Suppressor macrophage (primary cell): Measurements from ENCODE around the gene DCAF4.
A peak's percentile ranks its signal among the peaks of the same experiment; 100 is the strongest.

Experiments
- DNase-seq, 4 experiments: peaks; one replicate each; pipeline ENCODE4 v3.0.0-alpha.2; 2020 to 2022
- total RNA-seq, 17 experiments: gene quantifications; one replicate each; lab custom pipeline; 2026; ENCODE audit warnings: mixed read lengths in 6 of 17, inconsistent platforms in 3 of 17; lab: John Stamatoyannopoulos, UW

The DCAF4 gene
- 3.3 to 20.7 (median 11.7) reads per million in 17 experiments for total RNA-seq

- peak; percentile 97 to 99 (median 98) for DNase-seq
Observed at GRCh38 chr14:72926292-72927028, at the start of gene DCAF4. TSS of gene DCAF4 (plus strand) at chr14:72926464. CDS start at chr14:72937979, 11,515 bp downstream.

- no peak for DNase-seq
Observed at GRCh38 chr14:72876710-72877063, 49.6 kb upstream of the DCAF4 start.

GRCh38 chr14:72878746-72879145 is 47.5 kb upstream of the DCAF4 start:
- DNase-seq, result no peak

GRCh38 chr14:72879431-72879830 is 46.8 kb upstream of the DCAF4 start:
- DNase-seq, result no peak

GRCh38 chr14:72880164-72880563 is 46.1 kb upstream of the DCAF4 start:
- DNase-seq, result no peak

- peak; percentile 40 to 70 (median 52) for DNase-seq
Observed at GRCh38 chr14:72880820-72881219, 45.4 kb upstream of the DCAF4 start.

- DNase-seq, result no peak
Observed at GRCh38 chr14:72881543-72881942, 44.7 kb upstream of the DCAF4 start.

- DNase-seq, result no peak
Observed at GRCh38 chr14:72882047-72882446, 44.2 kb upstream of the DCAF4 start.

GRCh38 chr14:72882463-72882862 is 43.8 kb upstream of the DCAF4 start:
- DNase-seq, result no peak

- DNase-seq, result no peak
Observed at GRCh38 chr14:72883109-72883508, 43.2 kb upstream of the DCAF4 start.

- peak; percentile 8 to 52 (median 42) for DNase-seq
Observed at GRCh38 chr14:72883961-72884360, 42.3 kb upstream of the DCAF4 start.

GRCh38 chr14:72884386-72884785 is 41.9 kb upstream of the DCAF4 start:
- DNase-seq, result no peak

GRCh38 chr14:72887514-72887913 is 38.8 kb upstream of the DCAF4 start:
- no peak for DNase-seq

- no peak for DNase-seq
Observed at GRCh38 chr14:72888192-72888591, 38.1 kb upstream of the DCAF4 start.

GRCh38 chr14:72888636-72889201 is 37.5 kb upstream of the DCAF4 start:
- DNase-seq, result no peak

GRCh38 chr14:72889366-72889765 is 36.9 kb upstream of the DCAF4 start:
- no peak for DNase-seq

GRCh38 chr14:72891666-72892102 is 34.6 kb upstream of the DCAF4 start:
- DNase-seq, result no peak

GRCh38 chr14:72892103-72892878 is 34.0 kb upstream of the DCAF4 start:
- peak in 2 of 4 experiments; percentile 10 to 24 for DNase-seq

GRCh38 chr14:72892879-72893635 is 33.2 kb upstream of the DCAF4 start:
- DNase-seq, result peak in 3 of 4 experiments; percentile 17 to 43 (median 40)

- peak; percentile 96 to 98 (median 97) for DNase-seq
Observed at GRCh38 chr14:72893636-72894322, 32.5 kb upstream of the DCAF4 start, which contains the start of gene DPF3. TSS of gene DPF3 (minus strand) at chr14:72894101. CDS start at chr14:72894088, 13 bp downstream.

- no peak for DNase-seq
Observed at GRCh38 chr14:72894323-72894622, 32.0 kb upstream of the DCAF4 start.
